GM12874 (cell line): Measurements from ENCODE around the gene SOX9.

ENCODE experiments used
- TF ChIP-seq, protein P1 (sequence below): IDR thresholded peaks from 2 replicates; pipeline ENCODE4 v1.5.1; 2011; ENCODE audit warnings: low read depth, mild to moderate bottlenecking, control low read depth, low read length, moderate library complexity; ENCODE audit not compliant: insufficient read depth

The SOX9 gene

DNA sequence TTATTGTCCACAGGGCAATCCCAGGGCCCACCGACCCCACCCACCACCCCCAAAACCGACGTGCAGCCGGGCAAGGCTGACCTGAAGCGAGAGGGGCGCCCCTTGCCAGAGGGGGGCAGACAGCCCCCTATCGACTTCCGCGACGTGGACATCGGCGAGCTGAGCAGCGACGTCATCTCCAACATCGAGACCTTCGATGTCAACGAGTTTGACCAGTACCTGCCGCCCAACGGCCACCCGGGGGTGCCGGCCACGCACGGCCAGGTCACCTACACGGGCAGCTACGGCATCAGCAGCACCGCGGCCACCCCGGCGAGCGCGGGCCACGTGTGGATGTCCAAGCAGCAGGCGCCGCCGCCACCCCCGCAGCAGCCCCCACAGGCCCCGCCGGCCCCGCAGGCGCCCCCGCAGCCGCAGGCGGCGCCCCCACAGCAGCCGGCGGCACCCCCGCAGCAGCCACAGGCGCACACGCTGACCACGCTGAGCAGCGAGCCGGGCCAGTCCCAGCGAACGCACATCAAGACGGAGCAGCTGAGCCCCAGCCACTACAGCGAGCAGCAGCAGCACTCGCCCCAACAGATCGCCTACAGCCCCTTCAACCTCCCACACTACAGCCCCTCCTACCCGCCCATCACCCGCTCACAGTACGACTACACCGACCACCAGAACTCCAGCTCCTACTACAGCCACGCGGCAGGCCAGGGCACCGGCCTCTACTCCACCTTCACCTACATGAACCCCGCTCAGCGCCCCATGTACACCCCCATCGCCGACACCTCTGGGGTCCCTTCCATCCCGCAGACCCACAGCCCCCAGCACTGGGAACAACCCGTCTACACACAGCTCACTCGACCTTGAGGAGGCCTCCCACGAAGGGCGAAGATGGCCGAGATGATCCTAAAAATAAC is 3.0 kb downstream of the SOX9 start:
- TF ChIP-seq, protein P1, sequence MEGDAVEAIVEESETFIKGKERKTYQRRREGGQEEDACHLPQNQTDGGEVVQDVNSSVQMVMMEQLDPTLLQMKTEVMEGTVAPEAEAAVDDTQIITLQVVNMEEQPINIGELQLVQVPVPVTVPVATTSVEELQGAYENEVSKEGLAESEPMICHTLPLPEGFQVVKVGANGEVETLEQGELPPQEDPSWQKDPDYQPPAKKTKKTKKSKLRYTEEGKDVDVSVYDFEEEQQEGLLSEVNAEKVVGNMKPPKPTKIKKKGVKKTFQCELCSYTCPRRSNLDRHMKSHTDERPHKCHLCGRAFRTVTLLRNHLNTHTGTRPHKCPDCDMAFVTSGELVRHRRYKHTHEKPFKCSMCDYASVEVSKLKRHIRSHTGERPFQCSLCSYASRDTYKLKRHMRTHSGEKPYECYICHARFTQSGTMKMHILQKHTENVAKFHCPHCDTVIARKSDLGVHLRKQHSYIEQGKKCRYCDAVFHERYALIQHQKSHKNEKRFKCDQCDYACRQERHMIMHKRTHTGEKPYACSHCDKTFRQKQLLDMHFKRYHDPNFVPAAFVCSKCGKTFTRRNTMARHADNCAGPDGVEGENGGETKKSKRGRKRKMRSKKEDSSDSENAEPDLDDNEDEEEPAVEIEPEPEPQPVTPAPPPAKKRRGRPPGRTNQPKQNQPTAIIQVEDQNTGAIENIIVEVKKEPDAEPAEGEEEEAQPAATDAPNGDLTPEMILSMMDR, result no peak

DNA sequence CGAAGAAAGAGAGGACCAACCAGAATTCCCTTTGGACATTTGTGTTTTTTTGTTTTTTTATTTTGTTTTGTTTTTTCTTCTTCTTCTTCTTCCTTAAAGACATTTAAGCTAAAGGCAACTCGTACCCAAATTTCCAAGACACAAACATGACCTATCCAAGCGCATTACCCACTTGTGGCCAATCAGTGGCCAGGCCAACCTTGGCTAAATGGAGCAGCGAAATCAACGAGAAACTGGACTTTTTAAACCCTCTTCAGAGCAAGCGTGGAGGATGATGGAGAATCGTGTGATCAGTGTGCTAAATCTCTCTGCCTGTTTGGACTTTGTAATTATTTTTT is 3.6 kb downstream of the SOX9 start:
- TF ChIP-seq, protein P1, result no peak

DNA sequence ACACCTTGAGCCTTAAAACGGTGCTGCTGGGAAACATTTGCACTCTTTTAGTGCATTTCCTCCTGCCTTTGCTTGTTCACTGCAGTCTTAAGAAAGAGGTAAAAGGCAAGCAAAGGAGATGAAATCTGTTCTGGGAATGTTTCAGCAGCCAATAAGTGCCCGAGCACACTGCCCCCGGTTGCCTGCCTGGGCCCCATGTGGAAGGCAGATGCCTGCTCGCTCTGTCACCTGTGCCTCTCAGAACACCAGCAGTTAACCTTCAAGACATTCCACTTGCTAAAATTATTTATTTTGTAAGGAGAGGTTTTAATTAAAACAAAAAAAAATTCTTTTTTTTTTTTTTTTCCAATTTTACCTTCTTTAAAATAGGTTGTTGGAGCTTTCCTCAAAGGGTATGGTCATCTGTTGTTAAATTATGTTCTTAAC is 4.4 kb downstream of the SOX9 start:
- TF ChIP-seq, protein P1, result no peak

DNA sequence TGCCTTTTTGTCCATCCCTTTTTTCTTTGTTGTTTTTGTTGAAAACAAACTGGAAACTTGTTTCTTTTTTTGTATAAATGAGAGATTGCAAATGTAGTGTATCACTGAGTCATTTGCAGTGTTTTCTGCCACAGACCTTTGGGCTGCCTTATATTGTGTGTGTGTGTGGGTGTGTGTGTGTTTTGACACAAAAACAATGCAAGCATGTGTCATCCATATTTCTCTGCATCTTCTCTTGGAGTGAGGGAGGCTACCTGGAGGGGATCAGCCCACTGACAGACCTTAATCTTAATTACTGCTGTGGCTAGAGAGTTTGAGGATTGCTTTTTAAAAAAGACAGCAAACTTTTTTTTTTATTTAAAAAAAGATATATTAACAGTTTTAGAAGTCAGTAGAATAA is 4.9 kb downstream of the SOX9 start:
- TF ChIP-seq, protein P1, result no peak

DNA sequence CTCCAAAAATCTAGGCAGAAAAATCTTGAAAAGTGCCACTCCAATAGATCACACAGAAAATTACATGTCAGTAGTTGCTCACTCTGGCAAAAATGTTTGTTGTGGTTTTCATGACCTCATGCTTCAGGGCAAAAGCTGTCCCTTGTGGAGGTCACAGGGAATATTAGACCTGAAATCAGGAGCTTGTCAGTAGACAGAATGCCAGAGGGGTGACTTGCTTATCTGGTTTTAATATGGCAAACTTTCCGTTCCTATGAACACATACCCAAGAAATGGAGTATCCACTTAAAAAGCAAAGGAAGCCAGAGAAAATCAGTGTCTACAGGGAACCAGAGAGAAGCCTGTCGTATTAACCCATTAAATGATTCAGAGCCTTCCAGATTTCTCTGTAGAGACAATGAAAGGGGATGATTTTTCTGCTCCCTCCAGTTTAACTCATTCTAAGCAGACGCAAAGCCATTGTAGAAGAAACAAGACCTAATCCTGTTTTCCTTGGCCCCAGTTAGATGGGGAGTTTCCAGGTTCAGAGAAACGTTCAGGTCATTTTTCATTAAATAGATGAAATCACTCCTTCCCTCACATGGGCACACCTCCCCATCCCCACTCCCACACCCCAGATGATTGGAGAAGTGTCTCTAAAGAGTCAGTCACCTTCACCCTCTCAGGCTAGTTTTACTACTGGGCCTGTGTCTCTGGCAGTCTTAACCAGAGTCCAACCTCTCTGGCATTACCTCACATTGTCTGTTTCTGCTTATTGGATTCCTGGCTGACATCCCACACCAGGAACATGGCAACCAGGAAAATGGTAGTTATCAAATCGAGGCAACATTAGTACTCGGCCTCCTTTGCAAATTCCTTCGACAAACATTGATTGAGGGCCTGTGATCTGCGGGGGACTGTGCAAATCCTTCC is 6.0 kb downstream of the SOX9 start:
- TF ChIP-seq, protein P1, result no peak

DNA sequence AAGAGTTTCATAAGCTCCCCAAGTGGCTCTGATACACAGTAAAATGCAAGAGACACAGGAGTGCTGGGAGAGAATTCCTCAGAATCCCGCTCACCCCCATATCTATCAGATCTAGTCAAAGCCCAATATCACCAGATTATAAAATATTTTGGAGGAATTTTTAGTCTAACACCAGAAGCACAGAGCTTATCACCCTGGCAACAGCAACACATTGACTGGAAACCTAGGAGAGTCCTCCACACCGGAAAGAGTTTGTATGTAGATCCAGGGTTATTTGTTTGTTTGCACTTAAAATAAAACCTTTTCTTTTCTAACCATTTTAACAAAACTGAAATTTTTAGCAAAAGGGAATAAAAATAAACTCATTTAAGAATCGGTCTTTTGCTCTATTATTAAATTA is 7.2 kb downstream of the SOX9 start:
- TF ChIP-seq, protein P1, result no peak

DNA sequence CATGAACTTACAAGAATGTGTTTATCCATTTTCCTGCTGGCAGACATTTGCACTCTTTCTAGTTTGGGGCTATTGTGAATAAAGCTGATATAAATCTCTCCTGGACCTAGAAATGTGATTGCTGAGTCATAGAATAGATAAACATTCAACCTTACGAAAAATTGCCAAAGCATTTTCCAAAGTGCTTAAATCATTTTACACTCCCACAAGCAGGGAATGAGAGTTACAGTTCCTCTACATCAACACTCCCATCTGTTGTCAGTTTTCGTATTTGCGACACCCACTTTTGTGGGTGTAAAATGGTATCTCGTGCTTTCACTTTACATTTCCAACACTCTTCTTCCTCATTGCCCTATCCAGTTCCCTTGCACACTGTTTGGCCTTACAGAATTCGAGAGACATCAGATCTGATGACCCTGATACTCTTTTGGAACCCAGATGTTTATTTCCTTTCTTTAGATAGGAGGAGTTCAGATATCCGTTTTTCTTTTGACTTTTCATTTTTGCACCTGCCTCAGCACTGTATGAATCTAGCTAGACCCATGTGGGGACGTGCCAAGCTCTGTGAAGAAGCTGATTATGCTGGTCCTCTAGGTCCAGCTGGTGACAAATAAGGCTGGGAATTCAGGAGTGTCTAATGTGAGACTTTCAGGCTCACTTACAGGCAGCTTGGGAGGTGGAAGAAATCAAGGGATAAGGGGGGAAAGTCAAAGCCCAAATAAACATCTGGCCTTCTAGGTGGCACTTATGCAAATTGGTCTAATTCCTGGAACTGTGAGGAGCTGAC is 14.0 kb downstream of the SOX9 start:
- TF ChIP-seq, protein P1, result no peak
